Gastrocnemius medialis (tissue), 4 donors: ENCODE results near the gene LRMDA.

Source experiments
- POLR2A ChIP-seq, 2 donors: fragments of 450-650 bp; IDR thresholded peaks; one replicate each; pipeline ENCODE4 v1.6.1; 2017; ENCODE audit warnings: antibody characterized with exemption in 2 of 2, mild to moderate bottlenecking in 2 of 2, moderate library complexity in 2 of 2
- TF ChIP-seq, protein P1 (sequence below), 5 experiments: fragments of 450-650 bp in 3 of 5; fragments of 200-600 bp in 2 of 5; sonication (generic) in 2 of 5; IDR thresholded peaks in 4 of 5; conservative IDR thresholded peaks in 1 of 5; 1 replicate in 4 of 5; 2 replicates in 1 of 5; pipeline ENCODE4 v1.5.1; 2016 to 2019; ENCODE audit warnings: antibody characterized with exemption in 5 of 5, mild to moderate bottlenecking in 3 of 5, moderate library complexity in 3 of 5

DNA sequence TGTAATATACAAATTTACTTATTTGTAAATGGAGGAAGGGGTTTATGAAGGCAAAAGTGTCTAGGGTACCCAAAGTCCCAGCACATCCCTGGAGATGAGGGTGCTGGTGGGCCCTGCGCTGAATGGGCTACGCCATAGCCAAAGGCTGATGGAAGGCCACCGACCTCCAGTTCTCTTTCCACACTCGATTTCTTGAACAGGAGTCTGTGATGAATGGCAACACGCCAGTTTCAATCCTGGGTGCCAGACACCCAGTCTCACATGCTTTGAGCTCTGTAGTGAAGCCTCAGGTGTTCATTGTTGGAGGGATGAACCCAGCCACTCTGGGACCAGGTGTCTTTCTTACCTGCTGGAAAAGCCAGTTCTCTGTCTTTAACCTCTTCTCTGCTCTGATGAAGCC is 752 bp downstream of the LRMDA start:
- TF ChIP-seq, protein P1, sequence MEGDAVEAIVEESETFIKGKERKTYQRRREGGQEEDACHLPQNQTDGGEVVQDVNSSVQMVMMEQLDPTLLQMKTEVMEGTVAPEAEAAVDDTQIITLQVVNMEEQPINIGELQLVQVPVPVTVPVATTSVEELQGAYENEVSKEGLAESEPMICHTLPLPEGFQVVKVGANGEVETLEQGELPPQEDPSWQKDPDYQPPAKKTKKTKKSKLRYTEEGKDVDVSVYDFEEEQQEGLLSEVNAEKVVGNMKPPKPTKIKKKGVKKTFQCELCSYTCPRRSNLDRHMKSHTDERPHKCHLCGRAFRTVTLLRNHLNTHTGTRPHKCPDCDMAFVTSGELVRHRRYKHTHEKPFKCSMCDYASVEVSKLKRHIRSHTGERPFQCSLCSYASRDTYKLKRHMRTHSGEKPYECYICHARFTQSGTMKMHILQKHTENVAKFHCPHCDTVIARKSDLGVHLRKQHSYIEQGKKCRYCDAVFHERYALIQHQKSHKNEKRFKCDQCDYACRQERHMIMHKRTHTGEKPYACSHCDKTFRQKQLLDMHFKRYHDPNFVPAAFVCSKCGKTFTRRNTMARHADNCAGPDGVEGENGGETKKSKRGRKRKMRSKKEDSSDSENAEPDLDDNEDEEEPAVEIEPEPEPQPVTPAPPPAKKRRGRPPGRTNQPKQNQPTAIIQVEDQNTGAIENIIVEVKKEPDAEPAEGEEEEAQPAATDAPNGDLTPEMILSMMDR (IDR thresholded peaks at IDR 0.05 in 4 of 5, conservative IDR thresholded peaks at IDR 0.05 in 1 of 5), result no peak
- TF ChIP-seq POLR2A (IDR thresholded peaks at IDR 0.05), result no peak
